HG03135 (cell line): ENCODE results near the gene MGAM2.
"Not testable (repeated sequence)": the region's sequence is repeated elsewhere in the genome, so short reads cannot be mapped to it uniquely, and the experiment has no call there.

Experiments used
- ATAC-seq: cut with Tn5 transposase; IDR thresholded peaks from one replicate; pipeline ENCODE4 v1.9.1; 2021; ENCODE audit warnings: mild to moderate bottlenecking, moderate library complexity; ENCODE audit not compliant: unreplicated experiment

MGAM2 gene

GRCh38 chr7:142111499-142111898 lies at the start of gene MGAM2:
Gene MGAM2 (plus strand): TSS chr7:142111718. CDS start chr7:142116874, 5,156 bp downstream.
- no peak for ATAC-seq

- ATAC-seq: no peak
Observed at GRCh38 chr7:142063551-142064442, 47.7 kb upstream of the MGAM2 start.

GRCh38 chr7:142066536-142066935 lies 45.0 kb upstream of the MGAM2 start:
- no peak for ATAC-seq

DNA sequence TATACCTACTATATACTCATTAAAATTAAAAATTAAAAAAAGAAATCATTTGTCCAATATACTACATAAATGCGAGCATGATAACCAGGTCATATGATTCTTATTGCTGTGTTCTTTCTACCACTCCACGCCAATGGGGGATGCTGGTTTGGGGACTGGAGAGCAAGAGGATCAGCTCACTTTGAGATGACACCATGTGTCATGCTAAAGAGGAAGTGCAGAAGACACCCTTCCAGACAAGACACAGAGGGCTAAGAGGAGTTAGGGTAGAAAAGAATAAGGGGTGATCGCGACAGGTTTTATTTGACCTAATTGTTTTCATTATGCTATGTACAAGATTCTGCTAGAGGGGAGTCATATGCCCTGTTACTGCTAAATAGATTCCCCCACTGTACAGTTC lies 33.8 kb upstream of the MGAM2 start:
- no peak for ATAC-seq

- no peak for ATAC-seq
Observed at GRCh38 chr7:142083605-142084004, 27.9 kb upstream of the MGAM2 start.

DNA sequence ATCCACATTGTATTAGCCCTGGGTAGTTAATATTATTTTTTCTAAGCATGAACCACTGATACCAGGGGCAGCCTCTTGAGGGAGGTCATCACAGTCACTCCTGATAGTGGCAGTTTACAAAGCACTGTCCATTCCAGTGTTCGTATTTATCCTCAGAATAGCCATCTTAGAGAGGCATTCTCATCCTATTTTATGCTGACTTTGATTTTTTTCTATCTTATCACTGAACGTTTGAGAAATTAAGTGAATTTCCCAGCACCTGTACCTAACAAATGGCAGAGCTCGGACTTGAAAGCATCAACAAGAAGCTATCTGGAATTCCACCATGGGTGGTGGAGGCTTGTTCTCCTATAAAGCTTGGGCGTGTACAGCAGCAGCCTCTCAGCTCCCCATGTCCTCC lies 26.1 kb upstream of the MGAM2 start:
- no peak for ATAC-seq

GRCh38 chr7:142088022-142088714 lies 23.4 kb upstream of the MGAM2 start:
- ATAC-seq: no peak

- ATAC-seq: no peak
Observed at GRCh38 chr7:142089035-142089434, 22.5 kb upstream of the MGAM2 start.

DNA sequence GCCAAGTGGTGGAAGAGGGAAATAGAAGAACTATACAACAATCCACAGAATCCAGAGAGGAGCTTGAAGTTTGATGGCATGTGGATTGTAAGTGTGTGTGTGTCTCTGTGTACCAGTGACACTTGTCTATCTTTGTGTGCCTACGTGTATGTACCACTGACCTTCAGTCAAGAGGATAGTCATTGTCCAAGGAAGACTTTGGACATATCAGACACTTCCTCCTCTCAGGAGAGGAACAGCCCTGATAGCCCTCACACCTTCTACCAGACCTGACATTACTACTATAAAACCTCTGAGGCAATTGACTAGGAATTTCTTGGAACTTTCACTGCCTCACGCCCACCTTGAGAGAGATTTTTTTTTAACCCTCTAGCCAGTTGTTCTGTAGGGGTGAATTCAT lies 19.6 kb upstream of the MGAM2 start:
- ATAC-seq: no peak

GRCh38 chr7:142094861-142095260 lies 16.7 kb upstream of the MGAM2 start:
- no peak for ATAC-seq

DNA sequence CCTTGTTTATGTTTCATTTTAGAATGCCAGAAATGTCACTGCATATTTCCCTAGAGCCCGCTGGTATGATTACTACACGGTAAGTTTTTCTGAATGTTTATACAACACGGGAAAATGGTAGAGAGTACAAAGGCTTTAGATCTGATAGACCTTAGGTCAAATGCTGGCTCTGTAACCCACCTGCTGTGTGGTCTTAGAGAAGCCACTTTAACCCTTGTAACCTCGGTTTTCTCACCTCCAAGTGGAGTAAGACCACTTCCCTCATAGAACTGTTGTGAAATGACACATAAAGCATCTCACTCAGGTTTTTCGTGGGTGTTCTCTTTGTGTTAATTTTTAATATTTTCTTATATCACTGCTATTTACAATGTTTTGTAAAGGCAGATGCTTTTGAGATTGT lies 13.9 kb upstream of the MGAM2 start:
- no peak for ATAC-seq

DNA sequence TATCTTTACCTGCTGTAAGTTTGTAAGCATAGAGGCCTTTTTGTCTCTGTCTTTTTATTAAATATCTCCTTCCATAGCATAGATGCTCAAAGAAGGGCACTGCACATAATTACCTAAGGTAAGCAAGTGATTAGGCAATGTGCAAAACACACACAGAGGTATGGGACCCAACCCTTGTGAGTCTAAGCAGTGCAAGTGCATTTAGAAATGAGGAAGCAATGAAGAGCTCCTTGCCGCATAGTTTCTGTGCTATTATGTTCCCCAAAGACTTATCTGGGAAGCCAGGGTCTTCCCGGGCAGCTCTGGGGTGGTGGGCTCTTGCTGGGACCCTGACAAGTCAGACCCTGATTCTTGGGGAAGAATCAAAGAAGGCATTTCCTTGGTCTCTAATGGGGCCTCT lies 13.5 kb upstream of the MGAM2 start:
- ATAC-seq: no peak

DNA sequence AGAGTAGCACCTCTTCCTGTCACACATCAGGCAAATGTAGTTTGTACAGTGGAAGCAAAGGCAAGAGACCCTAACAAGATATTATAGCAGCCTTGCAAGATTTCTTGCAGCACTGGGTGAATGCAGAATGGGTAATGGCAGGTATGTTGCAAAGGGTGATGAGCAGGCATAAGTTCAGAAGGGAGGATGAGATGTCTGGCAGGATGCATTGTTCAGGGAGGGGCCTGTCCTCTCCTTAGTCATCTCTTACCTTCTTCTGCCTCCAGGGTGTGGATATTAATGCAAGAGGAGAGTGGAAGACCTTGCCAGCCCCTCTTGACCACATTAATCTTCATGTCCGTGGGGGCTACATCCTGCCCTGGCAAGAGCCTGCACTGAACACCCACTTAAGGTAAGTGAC lies 12.2 kb upstream of the MGAM2 start:
- not testable (repeated sequence) for ATAC-seq

GRCh38 chr7:142100634-142101033 lies 10.9 kb upstream of the MGAM2 start:
- ATAC-seq: no peak

DNA sequence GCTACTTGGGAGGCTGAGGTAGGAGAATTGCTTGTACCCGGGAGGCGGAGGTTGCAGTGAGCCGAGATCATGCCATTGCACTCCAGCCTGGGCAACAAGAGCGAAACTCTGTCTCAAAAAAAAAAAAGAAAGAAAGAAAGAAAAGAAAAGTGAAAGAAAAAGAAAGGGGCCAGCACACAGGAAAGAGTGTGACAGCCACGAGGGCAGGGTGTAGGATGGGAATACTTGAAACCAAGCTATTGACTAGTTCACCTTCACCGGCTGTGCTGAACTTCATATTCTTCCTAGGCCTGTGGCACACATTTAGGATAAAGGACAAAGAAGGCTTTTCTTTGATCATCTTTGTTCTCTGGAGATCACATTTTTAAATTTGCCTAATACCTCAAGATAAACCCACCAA lies 9.7 kb upstream of the MGAM2 start:
- not testable (repeated sequence) for ATAC-seq

DNA sequence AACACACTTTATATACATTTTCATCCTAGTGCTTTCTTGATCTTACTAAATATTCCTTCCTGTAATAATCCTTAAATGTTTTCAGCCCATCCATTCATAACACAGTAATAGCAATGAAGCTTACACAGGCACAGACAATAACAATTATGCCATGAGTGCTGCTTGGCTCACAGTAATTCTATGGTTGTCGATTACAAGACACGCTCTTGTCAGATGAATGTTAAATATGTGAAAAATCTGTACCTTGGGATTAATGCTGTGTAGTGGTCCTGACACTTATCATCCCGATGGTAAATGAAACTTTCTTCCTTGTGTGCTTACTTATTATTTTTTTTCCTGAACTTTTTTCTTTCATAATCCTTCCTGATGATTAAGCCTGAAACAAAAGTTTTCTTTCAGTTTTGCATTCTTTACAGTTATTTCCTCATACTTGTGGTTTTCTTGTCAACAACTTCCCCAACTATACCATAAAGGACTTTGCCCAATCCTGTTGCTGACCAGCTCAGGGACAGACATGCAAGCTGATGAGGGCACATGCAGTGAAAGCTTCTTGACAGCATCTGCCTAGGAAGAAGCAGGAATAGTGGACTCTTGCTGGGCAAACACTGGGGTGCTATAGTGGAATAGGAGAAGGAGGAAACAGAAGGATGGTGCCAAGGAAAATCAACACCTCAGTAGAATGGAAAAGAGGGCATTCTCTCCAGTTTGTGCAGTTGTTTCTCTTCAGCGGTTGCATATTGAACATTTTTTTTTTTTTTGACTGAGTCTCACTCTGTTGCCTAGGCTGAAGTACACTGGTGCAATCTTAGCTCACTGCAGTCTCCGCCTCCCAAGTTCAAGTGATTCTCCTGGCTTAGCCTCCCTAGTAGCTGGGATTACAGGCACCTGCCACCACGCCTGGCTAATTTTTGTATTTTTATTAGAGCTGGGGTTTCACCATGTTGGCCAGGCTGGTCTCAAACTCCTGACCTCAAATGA lies 6.7 kb upstream of the MGAM2 start:
- no peak for ATAC-seq

- ATAC-seq: no peak
Observed at GRCh38 chr7:142108728-142109505, 2.6 kb upstream of the MGAM2 start.

- ATAC-seq: no peak
Observed at GRCh38 chr7:142110098-142110497, 1.4 kb upstream of the MGAM2 start.

DNA sequence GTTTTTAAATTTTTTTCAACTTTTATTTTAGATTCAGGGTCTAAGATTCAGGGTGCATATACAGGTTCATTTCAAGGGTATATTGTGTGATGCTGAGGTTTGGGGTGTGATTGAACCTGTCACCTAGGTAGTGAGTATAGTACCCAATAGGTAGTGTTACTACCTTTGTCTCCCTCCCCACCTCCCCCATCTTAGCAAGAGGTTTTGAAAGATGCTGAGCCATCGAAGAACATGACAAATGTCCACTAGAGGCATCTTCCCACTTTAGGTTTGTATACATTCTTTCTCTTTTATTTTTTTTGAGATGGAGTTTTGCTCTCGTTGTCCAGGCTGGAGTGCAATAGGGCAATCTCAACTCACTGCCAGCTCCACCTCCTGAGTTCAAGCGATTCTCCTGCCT lies 880 bp upstream of the MGAM2 start:
- no peak for ATAC-seq

GRCh38 chr7:142112086-142112485 lies 568 bp downstream of the MGAM2 start:
- no peak for ATAC-seq
